Omental fat pad (tissue), 4 donors: Measurements from ENCODE around the gene S100A16. TPM values are rescaled to one million over a fixed set of nuclear protein-coding genes. Genes with fewer than 3 reads are reported as not detected.

Experiments
- ATAC-seq: fragments of 150-250 bp; one replicate; pipeline ENCODE4 v1.9.1; 2016; ENCODE audit warnings: mild to moderate bottlenecking, moderate library complexity; ENCODE audit not compliant: low FRiP score
- DNase-seq: peaks from one replicate; pipeline ENCODE4 v3.0.0-alpha.2; 2019; ENCODE audit warnings: low spot score
- total RNA-seq, 4 donors: library from RNA; depleted of rRNA; stranded (reverse); fragments of >200 nt; gene quantifications; one replicate each; pipeline ENCODE4 v1.1.0, GENCODE V29; 2016
- TF ChIP-seq, protein P1 (sequence below), 3 donors: fragments of 450-650 bp; IDR thresholded peaks; one replicate each; pipeline ENCODE4 v1.5.1; 2016 to 2017; ENCODE audit warnings: antibody characterized with exemption in 3 of 3, mild to moderate bottlenecking in 3 of 3, moderate library complexity in 2 of 3

Gene S100A16
- total RNA-seq, 4 donors from 2014 or later, result 84.5 to 225 (median 127) TPM

DNA sequence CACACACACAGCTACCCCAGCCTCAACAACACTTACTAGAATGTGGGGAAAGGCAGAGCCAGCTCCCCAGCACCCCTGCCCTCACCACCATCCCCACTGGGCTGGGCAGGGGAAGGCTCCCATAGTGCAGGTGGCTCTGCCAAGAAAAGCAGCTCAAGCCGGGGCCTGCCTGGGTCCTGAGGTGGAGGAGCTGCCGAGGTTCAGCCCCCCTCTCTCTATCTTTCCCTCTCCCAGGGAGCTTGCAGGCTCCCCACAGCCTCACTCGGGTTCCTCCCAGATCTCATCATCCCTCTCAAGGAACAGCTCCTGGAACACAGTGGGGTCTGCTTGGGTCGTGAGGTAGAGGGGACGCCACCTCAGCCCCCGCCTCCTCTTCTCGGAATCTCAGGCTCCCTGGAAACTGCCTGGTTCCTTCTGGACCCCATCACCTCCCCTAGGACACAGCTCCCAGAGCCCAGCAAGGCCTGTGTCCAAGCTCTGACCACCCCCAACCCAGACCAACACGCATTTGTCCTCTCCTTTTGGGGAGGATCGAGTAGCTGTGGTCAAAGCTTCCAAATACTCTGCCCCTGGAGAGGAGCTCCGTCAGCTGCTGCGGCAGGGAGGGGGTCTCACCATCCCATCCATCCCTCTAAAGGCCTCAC is 704 bp downstream of the S100A16 start:
- DNase-seq, result no peak

GRCh38 chr1:153611356-153611755 is 1.6 kb downstream of the S100A16 start:
- no peak for ATAC-seq
- TF ChIP-seq, protein P1, sequence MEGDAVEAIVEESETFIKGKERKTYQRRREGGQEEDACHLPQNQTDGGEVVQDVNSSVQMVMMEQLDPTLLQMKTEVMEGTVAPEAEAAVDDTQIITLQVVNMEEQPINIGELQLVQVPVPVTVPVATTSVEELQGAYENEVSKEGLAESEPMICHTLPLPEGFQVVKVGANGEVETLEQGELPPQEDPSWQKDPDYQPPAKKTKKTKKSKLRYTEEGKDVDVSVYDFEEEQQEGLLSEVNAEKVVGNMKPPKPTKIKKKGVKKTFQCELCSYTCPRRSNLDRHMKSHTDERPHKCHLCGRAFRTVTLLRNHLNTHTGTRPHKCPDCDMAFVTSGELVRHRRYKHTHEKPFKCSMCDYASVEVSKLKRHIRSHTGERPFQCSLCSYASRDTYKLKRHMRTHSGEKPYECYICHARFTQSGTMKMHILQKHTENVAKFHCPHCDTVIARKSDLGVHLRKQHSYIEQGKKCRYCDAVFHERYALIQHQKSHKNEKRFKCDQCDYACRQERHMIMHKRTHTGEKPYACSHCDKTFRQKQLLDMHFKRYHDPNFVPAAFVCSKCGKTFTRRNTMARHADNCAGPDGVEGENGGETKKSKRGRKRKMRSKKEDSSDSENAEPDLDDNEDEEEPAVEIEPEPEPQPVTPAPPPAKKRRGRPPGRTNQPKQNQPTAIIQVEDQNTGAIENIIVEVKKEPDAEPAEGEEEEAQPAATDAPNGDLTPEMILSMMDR (IDR thresholded peaks at IDR 0.05), result no peak
- no peak for DNase-seq

More for the DNA sequence above, 704 bp downstream of the S100A16 start:
- ATAC-seq, result no peak
- TF ChIP-seq, protein P1 (IDR thresholded peaks at IDR 0.05), result no peak

GRCh38 chr1:153610811-153611301 is 2.1 kb downstream of the S100A16 start:
- DNase-seq (no peak), ATAC-seq (peak; percentile 21)
- TF ChIP-seq, protein P1 (IDR thresholded peaks at IDR 0.05), result no peak

- TF ChIP-seq, protein P1 (IDR thresholded peaks at IDR 0.05), result no peak
- no peak for DNase-seq
- peak; percentile 31 for ATAC-seq
These were observed 2.6 kb downstream of the S100A16 start for GRCh38 chr1:153610334-153610733.

DNA sequence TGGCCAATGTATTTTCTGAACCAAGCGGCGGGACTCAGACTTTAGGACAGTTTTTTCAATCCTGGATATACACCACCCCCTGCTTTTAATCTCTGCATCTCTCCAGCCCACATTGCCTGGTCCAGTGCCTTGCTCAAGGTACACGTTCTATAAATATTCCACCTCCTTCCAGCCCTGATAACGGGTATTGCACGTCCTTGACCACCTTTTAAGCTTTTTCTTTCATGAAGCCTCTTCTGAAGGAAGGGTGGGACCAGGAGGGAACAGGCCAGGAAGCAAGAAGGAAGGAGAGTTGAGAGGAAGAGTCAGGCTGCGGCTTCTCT is 3.4 kb downstream of the S100A16 start:
- no peak for DNase-seq
- ATAC-seq, result no peak
- TF ChIP-seq, protein P1 (IDR thresholded peaks at IDR 0.05), result no peak

DNA sequence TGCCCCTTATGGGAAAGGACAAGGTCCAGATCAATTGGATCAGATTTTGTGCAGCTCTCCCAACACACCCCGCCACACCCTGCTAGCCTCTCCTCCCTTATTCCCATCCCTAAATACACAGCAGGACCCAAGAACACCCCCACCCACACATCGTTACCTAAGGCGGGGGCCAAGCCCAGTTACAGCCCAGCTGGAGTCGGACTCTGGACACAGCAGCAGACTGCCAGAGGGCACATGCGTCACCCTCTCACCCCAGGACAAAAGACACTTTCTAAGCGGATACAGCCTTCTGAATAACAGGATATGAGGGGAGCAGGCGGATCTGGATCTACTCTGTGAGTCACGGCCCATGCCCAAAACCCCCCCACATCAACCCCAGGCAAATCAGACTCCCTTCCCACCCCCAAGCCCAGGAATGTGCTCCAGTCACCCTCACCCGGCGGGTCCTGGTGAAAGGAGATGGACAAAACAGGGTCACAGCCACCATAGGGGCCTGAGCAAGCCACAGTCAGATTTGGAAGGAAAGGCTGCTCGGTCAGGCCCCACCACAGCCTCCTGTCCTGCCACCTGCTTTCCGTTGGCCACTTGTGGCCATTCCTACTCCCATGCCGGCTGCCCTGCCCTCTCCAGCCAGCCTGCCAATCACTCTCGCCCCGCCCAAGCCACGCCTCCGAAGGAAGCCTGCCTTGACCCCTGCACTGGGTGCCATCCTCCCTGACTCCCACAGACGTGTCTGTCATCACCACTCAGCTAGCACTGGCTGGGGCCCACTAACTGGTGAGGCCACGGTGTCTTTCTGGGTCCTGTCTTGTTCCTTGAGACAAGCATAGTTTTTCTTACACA is 4.0 kb downstream of the S100A16 start:
- TF ChIP-seq, protein P1 (IDR thresholded peaks at IDR 0.05), result no peak
- ATAC-seq (peak; percentile 69), DNase-seq (peak; percentile 69)
